Measurements from ENCODE around the gene OPRL1.

The OPRL1 gene

DNA sequence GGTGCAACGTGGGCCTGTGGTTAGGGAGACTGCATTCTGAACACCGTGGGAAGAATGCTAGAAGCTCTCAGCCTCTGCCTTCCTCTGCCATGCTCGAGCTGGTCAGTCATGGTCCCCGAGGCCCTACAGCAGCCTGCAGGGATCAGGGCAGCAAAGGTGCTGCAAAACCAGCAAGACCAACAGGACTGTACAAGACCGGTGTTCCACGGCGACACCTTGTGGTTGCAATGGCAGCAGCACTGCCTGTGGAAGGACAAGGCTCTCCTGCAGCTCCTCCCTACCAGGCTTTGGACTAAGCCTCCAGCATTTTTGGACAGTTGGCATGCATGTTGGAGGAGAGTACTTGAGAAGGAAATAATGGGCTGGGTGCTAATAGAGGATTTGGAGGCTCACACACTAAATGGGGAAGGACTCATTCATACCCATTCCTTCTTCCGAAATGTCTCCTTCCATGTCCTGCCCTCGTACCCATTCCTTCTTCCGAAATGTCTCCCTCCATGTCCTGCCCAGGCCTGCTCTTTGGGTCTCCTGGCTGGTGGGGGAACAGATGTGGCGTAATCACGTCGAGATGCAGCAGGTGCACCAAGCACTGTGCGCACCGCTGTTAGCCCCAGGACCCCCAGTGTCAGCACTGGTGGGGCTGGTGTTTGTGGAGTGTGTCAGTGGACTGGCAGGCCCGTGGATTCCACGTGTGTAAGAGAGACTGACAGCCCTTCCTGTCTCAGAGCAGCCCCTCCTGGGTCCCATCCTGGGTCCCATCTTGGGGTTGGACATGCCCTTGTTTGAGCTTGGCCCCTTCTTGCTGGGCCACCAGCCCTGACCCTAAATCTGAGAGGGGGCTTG, 65.8 kb downstream of the OPRL1 start:
- DNase-seq = no peak

DNA sequence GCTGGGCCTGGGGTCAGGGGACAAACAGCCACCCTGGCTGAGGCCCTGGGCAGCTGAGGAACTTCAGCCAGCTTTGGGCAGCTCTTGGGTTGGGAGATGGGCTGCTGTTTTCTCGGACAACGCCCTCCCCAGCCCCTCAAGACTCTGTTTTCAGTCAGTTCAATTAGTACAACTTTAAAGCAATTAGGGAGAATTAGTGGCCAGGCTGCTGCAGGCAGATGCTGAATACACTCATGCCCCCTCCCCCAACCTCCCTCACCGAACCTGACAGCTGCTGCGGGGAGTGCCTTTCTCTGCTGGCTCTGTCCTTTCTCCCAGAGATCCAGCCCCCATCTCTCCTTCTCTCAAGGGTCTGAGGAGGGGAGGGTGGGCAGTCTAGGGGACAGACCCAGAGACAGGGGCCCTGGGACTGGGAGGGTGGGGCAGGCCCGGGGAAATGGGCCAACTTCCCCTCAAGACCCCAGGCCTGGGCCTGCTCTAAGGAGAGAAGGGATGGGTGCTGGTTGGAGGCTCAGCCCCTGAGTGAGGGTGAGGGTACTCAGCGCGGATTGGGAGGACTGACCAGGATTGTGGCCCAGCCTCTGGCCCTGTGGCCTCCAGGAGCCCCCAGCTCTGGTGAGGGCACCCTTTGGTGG, 66.5 kb downstream of the OPRL1 start:
- DNase-seq = peak; percentile 66 to 85 (median 71)

DNA sequence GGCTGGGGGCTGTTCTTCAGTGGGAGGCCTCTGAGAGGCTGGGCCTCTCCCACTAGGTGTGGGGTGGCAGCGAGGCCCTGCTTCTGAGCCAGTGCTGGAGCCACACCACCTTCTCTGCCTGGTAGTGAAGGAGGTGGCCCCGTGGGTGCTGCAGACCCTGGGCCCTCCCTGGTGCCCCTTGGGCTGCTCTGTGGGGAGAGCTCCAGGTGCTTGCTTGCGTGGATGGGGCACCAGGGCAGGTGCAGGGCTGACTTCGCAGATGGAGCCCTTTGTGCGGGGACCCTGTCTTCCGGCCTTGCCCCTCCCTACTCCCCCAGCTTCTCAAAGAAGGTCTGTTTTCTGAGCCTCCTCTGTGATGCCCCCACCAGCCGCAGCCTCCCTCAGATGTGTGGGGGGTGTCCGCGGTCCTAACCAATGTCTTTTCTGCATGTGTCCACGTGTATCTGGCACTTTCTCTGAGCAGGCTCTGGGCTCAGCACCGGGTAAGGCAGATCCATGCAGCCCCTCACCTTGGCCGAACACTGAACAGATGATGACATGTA, 67.1 kb downstream of the OPRL1 start:
- DNase-seq = peak in 1 of 3 experiments; percentile 39

DNA sequence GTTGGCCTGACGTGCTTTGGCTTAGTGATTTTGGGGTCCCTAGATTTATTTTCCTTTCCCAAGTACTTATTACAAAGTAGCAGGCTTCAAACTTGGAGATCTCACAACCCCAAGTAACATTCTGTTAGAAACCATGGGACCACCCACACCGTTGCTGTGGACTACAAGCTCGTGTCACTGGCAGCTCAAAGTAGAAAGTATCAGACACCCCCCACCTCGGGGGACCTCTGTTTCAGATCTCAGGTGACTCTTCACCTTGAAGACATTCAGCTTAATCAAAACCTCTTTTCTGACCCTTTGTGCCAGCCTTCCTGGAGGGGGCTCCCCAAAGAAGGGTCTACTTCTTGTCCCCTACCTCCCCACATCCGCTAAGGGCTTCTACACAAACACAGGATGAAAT, 68.7 kb downstream of the OPRL1 start:
- no peak for DNase-seq

DNA sequence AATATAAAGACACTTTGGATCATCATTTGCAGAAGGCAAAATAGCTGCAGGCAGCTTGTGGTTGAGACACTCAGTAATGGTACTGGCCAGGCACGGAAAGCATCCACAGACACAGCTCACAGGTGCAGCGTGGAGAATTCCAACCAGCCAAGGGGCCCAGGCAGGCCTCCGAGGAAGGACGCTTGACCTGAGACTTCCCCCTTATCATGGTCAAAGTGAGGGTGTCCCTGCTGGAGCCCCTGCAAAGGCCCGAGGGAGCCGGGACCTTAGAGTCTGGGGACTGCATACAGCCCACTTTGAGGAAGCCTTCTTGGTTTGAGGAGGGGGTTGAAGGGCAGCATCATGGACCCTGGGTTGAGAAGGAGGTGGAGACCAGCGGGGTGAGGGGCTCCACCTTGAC, 69.3 kb downstream of the OPRL1 start:
- DNase-seq = no peak

DNA sequence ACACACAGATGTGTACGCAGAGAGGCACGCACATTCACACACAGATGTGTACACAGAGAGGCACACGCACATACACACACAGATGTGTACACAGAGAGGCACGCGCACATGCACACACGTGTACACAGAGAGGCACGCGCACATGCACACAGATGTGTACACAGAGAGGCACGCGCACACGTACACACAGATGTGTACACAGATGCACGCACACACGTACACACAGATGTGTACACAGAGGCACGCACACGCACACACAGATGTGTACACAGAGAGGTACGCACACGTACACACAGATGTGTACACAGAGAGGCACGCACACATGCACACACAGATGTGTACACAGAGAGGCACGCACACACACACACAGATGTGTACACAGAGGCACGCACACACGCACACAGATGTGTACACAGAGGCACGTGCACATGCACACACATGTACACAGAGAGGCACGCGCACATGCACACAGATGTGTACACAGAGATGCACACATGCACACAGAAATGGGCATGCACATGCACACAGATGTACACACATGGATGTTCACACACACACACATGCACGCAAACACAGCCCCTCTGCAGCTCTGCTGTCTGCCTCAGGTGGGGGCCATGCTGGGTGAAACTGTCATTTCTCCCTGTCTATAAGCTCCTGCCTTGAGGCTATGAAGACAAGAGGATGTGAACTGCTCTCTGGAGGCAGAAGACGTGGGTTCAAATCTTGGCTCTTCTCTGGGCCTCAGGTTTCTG, 70.1 kb downstream of the OPRL1 start:
- no peak for DNase-seq

Data from NCI-H1417 (cell line).